Nephron (organoid): ENCODE data around the gene PTPRG.

ENCODE experiments used
- H3K27ac Mint-ChIP-seq, 3 experiments: 2 replicates each; pipeline ENCODE4 v1.8.0; 2020; ENCODE audit warnings: mixed read lengths in 3 of 3, mild to moderate bottlenecking in 2 of 3, moderate library complexity in 1 of 3
- H3K27me3 Mint-ChIP-seq: 2 replicates; pipeline ENCODE4 v1.8.0; 2021; ENCODE audit warnings: low read depth, mild to moderate bottlenecking, moderate library complexity, mixed read lengths
- H3K36me3 Mint-ChIP-seq: 2 replicates; pipeline ENCODE4 v1.8.0; 2020; ENCODE audit warnings: low read depth, mixed read lengths
- H3K4me1 Mint-ChIP-seq: 2 replicates; pipeline ENCODE4 v1.8.0; 2020; ENCODE audit warnings: mixed read lengths
- H3K4me3 Mint-ChIP-seq, 3 experiments: 2 replicates each; pipeline ENCODE4 v1.8.0; 2020; ENCODE audit warnings: mild to moderate bottlenecking in 3 of 3, mixed read lengths in 3 of 3, moderate library complexity in 2 of 3
- H3K9me3 Mint-ChIP-seq: 2 replicates; pipeline ENCODE4 v1.8.0; 2020; ENCODE audit warnings: mixed read lengths
- TF ChIP-seq, protein P1 (sequence below), 3 experiments: fragments of 200-600 bp; sonication (generic); IDR thresholded peaks; one replicate each; pipeline ENCODE4 v1.5.0; 2021; ENCODE audit warnings: antibody characterized with exemption in 3 of 3; ENCODE audit not compliant: unreplicated experiment in 3 of 3

PTPRG gene

DNA sequence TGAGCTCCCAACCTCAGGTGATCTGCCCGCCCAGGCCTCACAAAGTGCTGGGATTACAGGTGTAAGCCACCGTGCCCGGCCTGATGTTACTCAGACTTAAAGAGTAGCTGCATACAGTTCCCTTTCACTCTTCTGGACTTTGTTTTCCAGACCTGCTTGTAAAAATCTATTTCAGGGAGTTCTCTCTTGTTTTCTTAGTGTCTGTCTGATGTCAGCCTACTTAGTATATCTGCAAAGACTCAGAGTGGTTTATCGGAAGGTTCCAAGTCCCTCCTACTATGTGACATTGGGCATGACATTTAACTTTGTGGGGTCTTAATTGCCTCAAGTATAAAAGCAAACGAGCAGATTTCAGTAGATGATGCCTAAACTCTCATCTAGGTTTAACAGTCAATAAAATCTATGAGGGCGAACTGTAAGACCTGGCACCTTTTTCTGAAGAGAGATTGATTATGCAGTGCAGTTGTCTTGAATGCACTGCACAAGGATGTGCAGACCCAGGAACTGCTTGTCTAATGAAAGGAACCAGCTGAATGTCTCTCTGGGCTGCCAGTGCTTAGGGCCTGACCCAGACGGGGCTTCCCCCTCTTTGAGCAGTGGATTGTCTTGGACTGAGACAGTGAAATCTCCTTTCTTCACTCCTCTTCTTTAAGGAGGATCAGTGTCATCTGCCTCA is 301.4 kb downstream of the PTPRG start:
- no peaks in the 10 kb centered on the region for H3K36me3 Mint-ChIP-seq
- no peak overlapping the region for H3K27ac Mint-ChIP-seq
- TF ChIP-seq, protein P1, sequence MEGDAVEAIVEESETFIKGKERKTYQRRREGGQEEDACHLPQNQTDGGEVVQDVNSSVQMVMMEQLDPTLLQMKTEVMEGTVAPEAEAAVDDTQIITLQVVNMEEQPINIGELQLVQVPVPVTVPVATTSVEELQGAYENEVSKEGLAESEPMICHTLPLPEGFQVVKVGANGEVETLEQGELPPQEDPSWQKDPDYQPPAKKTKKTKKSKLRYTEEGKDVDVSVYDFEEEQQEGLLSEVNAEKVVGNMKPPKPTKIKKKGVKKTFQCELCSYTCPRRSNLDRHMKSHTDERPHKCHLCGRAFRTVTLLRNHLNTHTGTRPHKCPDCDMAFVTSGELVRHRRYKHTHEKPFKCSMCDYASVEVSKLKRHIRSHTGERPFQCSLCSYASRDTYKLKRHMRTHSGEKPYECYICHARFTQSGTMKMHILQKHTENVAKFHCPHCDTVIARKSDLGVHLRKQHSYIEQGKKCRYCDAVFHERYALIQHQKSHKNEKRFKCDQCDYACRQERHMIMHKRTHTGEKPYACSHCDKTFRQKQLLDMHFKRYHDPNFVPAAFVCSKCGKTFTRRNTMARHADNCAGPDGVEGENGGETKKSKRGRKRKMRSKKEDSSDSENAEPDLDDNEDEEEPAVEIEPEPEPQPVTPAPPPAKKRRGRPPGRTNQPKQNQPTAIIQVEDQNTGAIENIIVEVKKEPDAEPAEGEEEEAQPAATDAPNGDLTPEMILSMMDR (IDR thresholded peaks at IDR 0.05; ENCODE audit: unreplicated experiment in 3 of 3) = no peak
- no peak overlapping the region for H3K4me3 Mint-ChIP-seq
- peaks cover 4% of the 10 kb centered on the region for H3K27me3 Mint-ChIP-seq
- peaks cover 9% of the 10 kb centered on the region for H3K4me1 Mint-ChIP-seq
- H3K9me3 Mint-ChIP-seq = no peaks in the 10 kb centered on the region

DNA sequence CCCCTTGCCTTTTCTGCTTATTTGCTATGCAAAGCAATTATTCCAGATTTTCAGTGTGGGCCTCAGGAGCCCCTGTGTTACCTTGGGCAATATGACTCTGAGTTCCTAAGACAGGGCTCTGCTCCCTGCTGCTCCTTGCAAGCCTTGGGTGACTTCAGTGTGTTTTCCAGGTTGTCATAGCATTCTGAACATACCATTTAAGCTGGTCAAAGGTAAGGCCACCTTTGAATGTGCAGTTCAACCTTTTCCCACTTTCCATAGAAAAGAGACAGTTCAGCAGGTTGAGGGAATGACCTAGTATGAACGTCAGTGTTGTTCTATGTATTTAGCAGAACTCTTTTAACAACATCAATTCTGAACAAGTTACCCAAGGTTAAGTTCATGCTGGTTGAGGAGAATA is 302.2 kb downstream of the PTPRG start:
- H3K27me3 Mint-ChIP-seq = peaks cover 4% of the 10 kb centered on the region
- H3K9me3 Mint-ChIP-seq = no peaks in the 10 kb centered on the region
- peaks cover 9% of the 10 kb centered on the region for H3K4me1 Mint-ChIP-seq
- H3K27ac Mint-ChIP-seq = no peak overlapping the region
- no peak overlapping the region for H3K4me3 Mint-ChIP-seq
- TF ChIP-seq, protein P1 (IDR thresholded peaks at IDR 0.05; ENCODE audit: unreplicated experiment in 3 of 3) = no peak
- no peaks in the 10 kb centered on the region for H3K36me3 Mint-ChIP-seq

DNA sequence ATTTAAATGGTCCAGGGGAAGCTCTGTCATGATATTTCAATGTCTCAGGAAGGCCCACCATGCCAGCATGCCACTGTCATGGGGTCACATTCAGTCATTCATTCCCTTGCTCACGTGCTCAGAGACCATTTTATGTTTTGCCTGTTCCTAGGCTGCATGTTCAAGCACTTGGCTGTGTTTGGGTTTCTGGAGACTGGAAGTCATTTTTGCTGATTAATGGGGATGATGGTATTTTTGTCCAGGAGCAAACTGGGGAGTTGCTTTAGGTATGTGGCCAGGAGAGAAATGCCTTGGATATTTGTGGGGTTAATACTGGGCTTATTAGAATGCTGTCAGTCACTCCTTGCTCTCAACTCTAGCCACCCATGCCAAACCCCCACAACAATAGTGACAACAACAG is 303.5 kb downstream of the PTPRG start:
- Mint-ChIP-seq H3K27me3 (peaks cover 6% of the 10 kb centered on the region), H3K36me3 (no peaks in the 10 kb centered on the region), H3K4me3 (no peak overlapping the region), H3K27ac (peak overlapping the region in 1 of 3 experiments; percentile 8), H3K9me3 (no peaks in the 10 kb centered on the region), H3K4me1 (peaks cover 9% of the 10 kb centered on the region)
- TF ChIP-seq, protein P1 (IDR thresholded peaks at IDR 0.05; ENCODE audit: unreplicated experiment in 3 of 3) = no peak

DNA sequence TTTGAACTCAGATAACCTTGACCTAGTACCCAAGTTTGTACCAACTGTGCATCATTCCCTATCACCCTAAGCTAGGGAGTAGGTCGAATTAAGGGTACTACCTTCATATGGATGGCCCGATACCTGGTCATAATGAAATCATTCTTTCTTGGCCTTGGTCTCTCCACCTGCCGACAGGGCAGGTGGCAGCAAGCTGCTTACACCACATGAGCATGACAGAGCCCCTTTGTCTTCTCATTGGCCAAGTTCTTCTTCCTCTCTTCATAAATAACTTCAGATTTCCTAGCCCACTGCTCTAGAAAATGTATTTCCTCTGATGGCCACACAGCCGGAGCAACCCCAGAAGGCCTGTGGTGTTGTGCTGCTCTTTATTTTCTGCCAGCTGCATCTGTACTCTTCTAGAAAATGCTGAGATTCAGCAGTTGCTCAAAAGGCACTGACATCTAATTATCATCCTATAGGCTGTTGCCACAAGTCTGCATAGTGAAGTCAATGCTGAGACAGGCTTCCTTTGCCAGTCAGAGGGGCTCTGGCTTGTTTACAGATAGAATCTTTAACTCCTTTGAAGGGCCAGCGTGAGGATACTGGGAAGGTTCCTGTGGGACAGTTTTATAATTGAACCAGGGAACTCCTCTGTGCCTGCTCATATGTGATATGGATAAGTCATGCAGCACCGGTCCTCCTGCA is 304.2 kb downstream of the PTPRG start:
- TF ChIP-seq, protein P1 (IDR thresholded peaks at IDR 0.05; ENCODE audit: unreplicated experiment in 3 of 3) = no peak
- Mint-ChIP-seq H3K36me3 (no peaks in the 10 kb centered on the region), H3K27me3 (peaks cover 7% of the 10 kb centered on the region), H3K27ac (peak overlapping the region in 2 of 3 experiments; percentile 27 to 56), H3K9me3 (no peaks in the 10 kb centered on the region), H3K4me1 (peaks cover 9% of the 10 kb centered on the region), H3K4me3 (no peak overlapping the region)

DNA sequence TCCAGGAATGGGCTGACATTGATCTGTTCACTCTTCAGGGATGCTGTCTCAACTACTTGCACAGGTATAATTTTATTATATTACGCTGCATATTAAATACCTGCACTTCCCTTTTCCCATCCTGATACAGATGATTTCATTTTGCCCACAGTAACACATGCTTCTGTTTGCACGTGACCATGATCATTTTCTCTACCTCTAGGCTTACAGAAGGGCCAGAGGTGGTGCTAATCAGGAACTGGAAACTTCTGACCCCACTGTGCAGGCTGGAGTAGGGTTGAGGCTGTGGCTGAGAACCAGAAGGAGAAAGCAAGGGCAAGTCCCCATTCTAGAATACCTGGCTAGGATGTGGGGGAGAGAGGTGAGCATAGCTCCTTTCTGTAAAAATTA is 304.8 kb downstream of the PTPRG start:
- Mint-ChIP-seq H3K27ac (no peak overlapping the region), H3K27me3 (peaks cover 7% of the 10 kb centered on the region), H3K9me3 (no peaks in the 10 kb centered on the region), H3K36me3 (no peaks in the 10 kb centered on the region), H3K4me1 (peaks cover 9% of the 10 kb centered on the region), H3K4me3 (no peak overlapping the region)
- TF ChIP-seq, protein P1 (IDR thresholded peaks at IDR 0.05; ENCODE audit: unreplicated experiment in 3 of 3) = no peak
